OCI-LY3 (cell line): ENCODE data around the gene PNPLA7.

Experiments used
- EZH2phosphoT487 ChIP-seq: fragments of 200-600 bp; shearing (Covaris generic); IDR thresholded peaks from 2 replicates; pipeline ENCODE4 v1.6.1; 2018; ENCODE audit warnings: antibody characterized with exemption, mixed run types, low read depth
- TF ChIP-seq, protein P1 (sequence below): fragments of 200-600, 300-600 bp; sonication (generic); IDR thresholded peaks from 2 replicates; pipeline ENCODE4 v1.5.1; 2014; ENCODE audit warnings: antibody characterized with exemption, low read length, low read depth

GRCh38 chr9:137452006-137452760, 98.0 kb downstream of the PNPLA7 start:
- TF ChIP-seq, protein P1, sequence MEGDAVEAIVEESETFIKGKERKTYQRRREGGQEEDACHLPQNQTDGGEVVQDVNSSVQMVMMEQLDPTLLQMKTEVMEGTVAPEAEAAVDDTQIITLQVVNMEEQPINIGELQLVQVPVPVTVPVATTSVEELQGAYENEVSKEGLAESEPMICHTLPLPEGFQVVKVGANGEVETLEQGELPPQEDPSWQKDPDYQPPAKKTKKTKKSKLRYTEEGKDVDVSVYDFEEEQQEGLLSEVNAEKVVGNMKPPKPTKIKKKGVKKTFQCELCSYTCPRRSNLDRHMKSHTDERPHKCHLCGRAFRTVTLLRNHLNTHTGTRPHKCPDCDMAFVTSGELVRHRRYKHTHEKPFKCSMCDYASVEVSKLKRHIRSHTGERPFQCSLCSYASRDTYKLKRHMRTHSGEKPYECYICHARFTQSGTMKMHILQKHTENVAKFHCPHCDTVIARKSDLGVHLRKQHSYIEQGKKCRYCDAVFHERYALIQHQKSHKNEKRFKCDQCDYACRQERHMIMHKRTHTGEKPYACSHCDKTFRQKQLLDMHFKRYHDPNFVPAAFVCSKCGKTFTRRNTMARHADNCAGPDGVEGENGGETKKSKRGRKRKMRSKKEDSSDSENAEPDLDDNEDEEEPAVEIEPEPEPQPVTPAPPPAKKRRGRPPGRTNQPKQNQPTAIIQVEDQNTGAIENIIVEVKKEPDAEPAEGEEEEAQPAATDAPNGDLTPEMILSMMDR, result no peak
- TF ChIP-seq EZH2phosphoT487, result no peak
